Calu3 (cell line): ENCODE data around the gene TAF11. TPM values are rescaled to one million over a fixed set of nuclear protein-coding genes. Genes with fewer than 3 reads are reported as not detected.

Experiments used
- BruUV-seq: library from RNA; stranded (reverse); fragments of 400-500 nt; replicated peaks from 2 replicates; lab custom pipeline; 2021; lab: Mats Ljungman, UMichigan
- CTCF ChIA-PET: fragments of 300-600 bp; sonication (Branson Sonifier 250); formaldehyde crosslinking; loops from one replicate; lab custom pipeline; 2022; ENCODE audit warnings: antibody characterized with exemption; lab: Charles Lee
- DNase-seq: peaks from one replicate; pipeline ENCODE4 v3.0.0; 2022
- H3K27ac Mint-ChIP-seq: one replicate; pipeline ENCODE4 v1.8.0; 2022; ENCODE audit warnings: mixed read lengths; ENCODE audit not compliant: unreplicated experiment
- H3K27me3 Mint-ChIP-seq: one replicate; pipeline ENCODE4 v1.8.0; 2022; ENCODE audit warnings: mixed read lengths; ENCODE audit not compliant: unreplicated experiment
- H3K36me3 Mint-ChIP-seq: one replicate; pipeline ENCODE4 v1.8.0; 2022; ENCODE audit warnings: mild to moderate bottlenecking, moderate library complexity, mixed read lengths; ENCODE audit not compliant: insufficient read depth, unreplicated experiment
- H3K4me1 Mint-ChIP-seq: one replicate; pipeline ENCODE4 v1.8.0; 2022; ENCODE audit warnings: mild to moderate bottlenecking, low read depth, mixed read lengths; ENCODE audit not compliant: unreplicated experiment
- H3K4me3 Mint-ChIP-seq: one replicate; pipeline ENCODE4 v1.8.0; 2022; ENCODE audit warnings: mild to moderate bottlenecking, low read depth, moderate library complexity, mixed read lengths; ENCODE audit not compliant: unreplicated experiment
- H3K9me3 Mint-ChIP-seq: one replicate; pipeline ENCODE4 v1.8.0; 2022; ENCODE audit warnings: low read depth, mixed read lengths; ENCODE audit not compliant: unreplicated experiment
- intact Hi-C: fragments of 100-400 bp; cut with micrococcal nuclease; formaldehyde crosslinking; loops from one replicate; pipeline ENCODE4 v1.10.0; 2022; ENCODE audit not compliant: unreplicated experiment
- total RNA-seq: library from RNA; stranded (reverse); gene quantifications from 2 replicates; pipeline ENCODE4 v1.2.3, GENCODE V29; 2022
- TF ChIP-seq, protein P1 (sequence below): fragments of 200-600 bp; IDR thresholded peaks from one replicate; pipeline ENCODE4 v1.8.0; 2022; ENCODE audit warnings: antibody characterized with exemption; ENCODE audit not compliant: unreplicated experiment

The TAF11 gene
- total RNA-seq, 1 experiment from 2014 or later, result 44.3 TPM

DNA sequence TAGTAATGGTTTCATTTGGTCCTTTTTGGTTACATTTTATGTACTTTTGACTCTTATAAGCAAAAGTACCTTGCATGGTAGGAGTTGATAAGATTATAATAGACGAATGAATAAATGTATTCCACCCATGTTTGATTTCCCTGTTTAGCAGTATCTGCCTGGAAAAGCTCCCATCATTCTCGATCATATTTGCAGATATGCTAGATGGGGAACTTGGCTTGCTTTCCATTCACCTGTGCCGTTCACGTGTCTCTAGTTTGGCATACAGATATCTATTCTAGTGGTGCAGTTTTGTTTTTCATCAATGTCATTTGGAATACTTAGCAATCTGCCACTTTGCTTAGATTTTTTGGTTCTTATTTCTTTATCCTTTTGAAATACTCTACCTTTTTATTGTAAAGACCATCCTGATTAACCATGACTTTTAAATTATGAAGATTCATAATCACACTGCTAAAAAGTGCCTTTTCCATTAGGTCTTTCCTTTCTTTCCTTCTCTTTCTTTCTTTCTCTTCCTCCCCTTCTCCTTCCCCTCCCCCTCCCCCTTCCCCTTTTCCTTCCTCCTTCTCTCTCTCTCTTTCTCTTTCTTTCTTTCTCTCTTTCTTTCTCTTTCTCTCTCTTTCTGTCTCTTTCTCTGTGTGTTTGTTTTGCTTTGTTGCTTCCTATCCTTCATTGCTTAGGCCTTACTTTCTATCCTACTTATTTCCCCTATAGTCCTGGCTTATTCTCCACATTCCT is 41.6 kb upstream of the TAF11 start:
- CTCF ChIA-PET, result interaction anchor here (0.6 to 0.9 kb wide), 2 partner anchors 61 to 198 kb away, joined by 3 read pairs; no protein-coding TSS in a partner anchor
- BruUV-seq, result no TSS peak
- DNase-seq, result no peak
- Mint-ChIP-seq H3K9me3 (no peaks in the 10 kb centered on the region), H3K27me3 (no peaks in the 10 kb centered on the region), H3K36me3 (no peaks in the 10 kb centered on the region), H3K27ac (no peak overlapping the region), H3K4me1 (peaks cover 37% of the 10 kb centered on the region), H3K4me3 (no peak overlapping the region)
- intact Hi-C loops, result no loop called here
- TF ChIP-seq, protein P1, sequence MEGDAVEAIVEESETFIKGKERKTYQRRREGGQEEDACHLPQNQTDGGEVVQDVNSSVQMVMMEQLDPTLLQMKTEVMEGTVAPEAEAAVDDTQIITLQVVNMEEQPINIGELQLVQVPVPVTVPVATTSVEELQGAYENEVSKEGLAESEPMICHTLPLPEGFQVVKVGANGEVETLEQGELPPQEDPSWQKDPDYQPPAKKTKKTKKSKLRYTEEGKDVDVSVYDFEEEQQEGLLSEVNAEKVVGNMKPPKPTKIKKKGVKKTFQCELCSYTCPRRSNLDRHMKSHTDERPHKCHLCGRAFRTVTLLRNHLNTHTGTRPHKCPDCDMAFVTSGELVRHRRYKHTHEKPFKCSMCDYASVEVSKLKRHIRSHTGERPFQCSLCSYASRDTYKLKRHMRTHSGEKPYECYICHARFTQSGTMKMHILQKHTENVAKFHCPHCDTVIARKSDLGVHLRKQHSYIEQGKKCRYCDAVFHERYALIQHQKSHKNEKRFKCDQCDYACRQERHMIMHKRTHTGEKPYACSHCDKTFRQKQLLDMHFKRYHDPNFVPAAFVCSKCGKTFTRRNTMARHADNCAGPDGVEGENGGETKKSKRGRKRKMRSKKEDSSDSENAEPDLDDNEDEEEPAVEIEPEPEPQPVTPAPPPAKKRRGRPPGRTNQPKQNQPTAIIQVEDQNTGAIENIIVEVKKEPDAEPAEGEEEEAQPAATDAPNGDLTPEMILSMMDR, result no peak

DNA sequence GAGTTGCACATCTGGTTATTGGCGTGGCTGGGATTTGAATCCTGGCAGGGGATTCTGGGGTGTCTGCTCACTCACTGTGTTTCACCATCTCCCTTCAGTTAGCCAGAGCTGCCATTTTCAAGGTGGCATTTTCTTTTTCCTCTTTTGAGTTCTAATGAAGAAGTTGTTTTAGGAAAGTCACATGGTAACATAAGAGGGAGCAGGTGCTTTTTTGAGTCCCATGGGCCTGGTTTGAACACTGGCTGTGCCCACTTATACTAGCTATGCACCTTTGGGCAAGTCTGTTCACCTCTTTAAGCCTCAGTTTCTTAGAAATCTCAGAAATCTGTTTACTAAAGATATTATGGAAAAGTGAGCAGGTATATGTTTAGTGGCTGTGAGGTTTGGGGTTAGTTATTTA is 40.9 kb upstream of the TAF11 start:
- H3K27me3 Mint-ChIP-seq, result no peaks in the 10 kb centered on the region
- no TSS peak for BruUV-seq
- H3K4me3 Mint-ChIP-seq, result no peak overlapping the region
- DNase-seq, result no peak
- CTCF ChIA-PET, result interaction anchor here (0.6 to 0.7 kb wide), 2 partner anchors 60 to 1147 kb away, joined by 3 read pairs; no protein-coding TSS in a partner anchor
- no peak overlapping the region for H3K27ac Mint-ChIP-seq
- intact Hi-C loops, result no loop called here
- TF ChIP-seq, protein P1, result no peak
- no peaks in the 10 kb centered on the region for H3K36me3 Mint-ChIP-seq
- peaks cover 38% of the 10 kb centered on the region for H3K4me1 Mint-ChIP-seq
- no peaks in the 10 kb centered on the region for H3K9me3 Mint-ChIP-seq

DNA sequence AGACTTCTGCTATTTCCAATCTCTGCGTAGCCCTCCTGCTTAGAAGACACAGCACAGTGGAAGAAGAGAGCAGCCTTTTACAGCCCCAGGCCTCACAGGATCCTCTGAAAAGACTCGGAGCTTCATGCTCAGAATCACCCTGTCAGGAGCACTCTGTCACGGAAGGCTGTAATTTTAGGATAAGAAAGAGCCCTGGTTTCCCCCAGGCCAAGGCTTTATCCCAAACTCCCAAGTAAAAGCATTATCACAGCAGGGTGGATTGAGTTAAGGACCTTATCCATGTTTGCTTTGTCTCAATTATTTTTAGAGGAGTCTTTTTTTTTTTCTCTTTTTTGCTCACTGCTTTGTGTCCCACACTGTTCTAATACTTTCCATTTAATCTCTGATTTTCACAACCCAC is 40.4 kb upstream of the TAF11 start:
- no peak for DNase-seq
- TF ChIP-seq, protein P1, result no peak
- no peak overlapping the region for H3K27ac Mint-ChIP-seq
- H3K4me3 Mint-ChIP-seq, result no peak overlapping the region
- CTCF ChIA-PET, result interaction anchor here (0.5 to 0.7 kb wide), 2 partner anchors 134 to 1147 kb away, joined by 3 read pairs; no protein-coding TSS in a partner anchor
- no TSS peak for BruUV-seq
- intact Hi-C loops, result no loop called here
- no peaks in the 10 kb centered on the region for H3K9me3 Mint-ChIP-seq
- no peaks in the 10 kb centered on the region for H3K27me3 Mint-ChIP-seq
- H3K36me3 Mint-ChIP-seq, result no peaks in the 10 kb centered on the region
- peaks cover 38% of the 10 kb centered on the region for H3K4me1 Mint-ChIP-seq

DNA sequence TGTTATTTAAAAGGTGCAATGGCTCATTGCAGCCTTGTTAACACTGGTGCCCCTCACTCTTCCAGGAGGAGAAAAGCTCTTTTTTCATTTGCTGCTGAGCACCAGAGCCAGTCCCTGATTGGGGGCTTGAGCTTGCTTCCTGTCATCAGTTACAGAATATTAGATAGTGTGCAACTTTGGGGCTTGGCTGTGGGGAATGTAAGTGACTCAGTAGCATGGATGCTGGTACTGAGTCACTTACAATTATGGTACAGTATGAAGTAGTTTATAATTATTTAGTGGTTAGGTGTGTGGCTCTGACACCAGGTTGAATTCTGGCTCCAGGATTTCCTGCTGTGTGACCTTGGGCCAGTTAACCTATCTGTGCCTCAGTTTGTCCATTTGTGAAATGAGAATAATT is 38.8 kb upstream of the TAF11 start:
- DNase-seq, result peak; percentile 15
- H3K36me3 Mint-ChIP-seq, result no peaks in the 10 kb centered on the region
- TF ChIP-seq, protein P1, result no peak
- no peaks in the 10 kb centered on the region for H3K27me3 Mint-ChIP-seq
- CTCF ChIA-PET, result interaction anchor here (1.8 kb wide), 1 partner anchor 38 kb away, joined by 6 read pairs; the partner anchor contains the start of genes ANKS1A and TAF11
- BruUV-seq, result no TSS peak
- intact Hi-C loops, result no loop called here
- H3K4me1 Mint-ChIP-seq, result peaks cover 38% of the 10 kb centered on the region
- H3K27ac Mint-ChIP-seq, result no peak overlapping the region
- no peaks in the 10 kb centered on the region for H3K9me3 Mint-ChIP-seq
- no peak overlapping the region for H3K4me3 Mint-ChIP-seq
